Suppressor macrophage treated with lipopolysaccharide for 4 hours (primary cell): ENCODE data around the gene PATJ.

Experiments used
- DNase-seq: peaks from one replicate; pipeline ENCODE4 v3.0.0-alpha.2; 2020

The PATJ gene

DNA sequence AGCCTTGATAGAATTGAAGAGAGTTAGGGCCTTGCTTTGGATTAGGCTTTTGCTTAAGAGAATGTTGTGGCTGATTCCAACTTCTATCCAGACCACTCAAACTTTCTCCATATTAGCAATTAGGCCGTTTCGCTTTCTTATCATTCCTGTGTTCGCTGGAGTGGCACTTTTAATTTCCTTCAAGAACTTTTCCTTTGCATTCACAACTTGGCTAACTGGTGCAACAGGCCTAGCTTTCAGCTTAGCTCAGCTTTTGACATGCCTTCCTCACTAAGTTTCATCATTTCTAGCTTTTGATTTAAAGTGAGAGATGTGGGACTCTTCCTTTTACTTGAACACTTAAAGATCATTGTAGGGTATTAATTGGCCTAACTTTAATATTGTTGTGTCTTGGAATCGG lies 268.7 kb downstream of the PATJ start:
- no peak for DNase-seq

DNA sequence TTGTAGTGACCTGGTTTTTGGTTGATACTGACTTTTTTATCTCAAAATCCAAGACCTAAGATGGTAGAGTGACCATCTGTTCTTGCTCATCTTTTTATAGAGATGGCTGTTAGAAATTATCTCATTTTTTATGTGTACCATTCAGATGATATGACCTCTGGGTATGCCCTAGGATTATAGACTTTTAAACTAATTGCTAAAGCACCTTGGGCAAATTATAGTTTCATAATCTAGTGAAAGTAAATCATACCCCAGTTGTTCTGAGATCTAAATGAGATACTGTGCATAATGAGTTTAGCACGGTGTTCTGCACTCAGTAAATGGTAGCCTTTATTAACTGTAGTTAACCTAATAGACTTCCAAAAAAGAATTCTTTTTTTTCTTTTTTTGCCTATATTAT lies 269.8 kb downstream of the PATJ start:
- DNase-seq: no peak

DNA sequence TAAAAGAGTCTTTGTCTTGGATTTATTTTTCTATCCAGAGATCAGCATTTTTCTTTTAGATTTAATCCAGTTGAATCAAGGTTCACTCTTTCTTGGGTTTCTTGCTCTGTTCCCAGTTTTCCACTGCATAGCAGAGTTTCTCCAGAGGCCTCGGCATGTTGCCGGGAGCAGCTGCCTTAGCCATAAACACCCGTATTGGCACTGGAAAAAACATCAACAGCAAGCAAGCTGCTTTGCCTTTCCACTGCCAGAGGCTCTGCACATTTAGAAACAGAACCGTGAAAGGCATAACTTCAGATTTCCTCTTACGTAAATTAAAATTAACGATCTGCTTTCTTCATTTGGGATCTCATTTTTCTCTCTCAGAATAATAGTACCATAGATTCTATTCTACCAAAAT lies 270.6 kb downstream of the PATJ start:
- DNase-seq: no peak

DNA sequence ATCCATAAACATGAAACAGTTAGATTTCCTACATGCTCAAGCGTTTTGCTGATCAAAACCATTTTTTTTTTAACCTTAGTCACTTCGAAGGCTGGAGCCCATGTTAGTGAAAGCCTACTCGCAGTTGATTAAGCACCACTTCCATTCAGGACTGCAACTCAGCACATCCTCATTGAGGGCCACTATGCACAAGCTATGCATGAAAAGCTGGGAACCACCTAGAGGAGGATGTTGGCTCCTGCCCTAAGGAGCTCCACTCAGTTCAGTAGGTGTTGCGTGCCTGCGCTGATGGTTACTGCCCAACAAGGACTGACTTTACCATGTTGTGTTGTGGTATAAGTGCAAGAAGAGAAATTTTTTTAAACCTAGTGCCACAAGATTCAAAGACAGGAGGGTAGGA lies 271.0 kb downstream of the PATJ start:
- DNase-seq: no peak

DNA sequence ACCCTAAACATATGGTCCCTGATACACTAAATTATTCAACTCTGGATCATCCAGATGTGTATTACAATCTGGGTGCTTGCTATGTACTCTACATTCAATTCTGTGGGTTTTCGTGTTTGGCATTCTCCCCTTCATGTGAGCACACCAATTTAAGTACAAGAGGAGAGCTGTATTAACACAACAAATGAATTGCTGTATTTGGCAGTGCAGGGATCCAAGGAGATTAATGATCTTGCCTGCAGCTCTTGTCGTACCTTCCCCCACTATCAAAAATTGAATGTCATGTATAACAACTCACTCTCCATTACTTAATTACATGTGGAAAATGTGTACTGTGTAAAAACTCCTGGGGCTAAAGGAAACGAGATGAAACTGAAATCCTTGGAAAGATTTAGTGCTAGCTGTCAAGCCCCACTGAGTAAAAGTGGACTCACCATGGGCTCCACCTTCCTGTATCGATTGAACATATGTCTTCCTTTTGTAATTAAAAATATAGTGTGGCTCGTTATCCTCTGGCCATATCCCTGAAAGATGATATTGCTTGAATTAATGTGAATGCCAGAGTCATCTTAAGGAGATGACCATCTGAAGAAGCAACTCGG lies 280.2 kb downstream of the PATJ start:
- no peak for DNase-seq

DNA sequence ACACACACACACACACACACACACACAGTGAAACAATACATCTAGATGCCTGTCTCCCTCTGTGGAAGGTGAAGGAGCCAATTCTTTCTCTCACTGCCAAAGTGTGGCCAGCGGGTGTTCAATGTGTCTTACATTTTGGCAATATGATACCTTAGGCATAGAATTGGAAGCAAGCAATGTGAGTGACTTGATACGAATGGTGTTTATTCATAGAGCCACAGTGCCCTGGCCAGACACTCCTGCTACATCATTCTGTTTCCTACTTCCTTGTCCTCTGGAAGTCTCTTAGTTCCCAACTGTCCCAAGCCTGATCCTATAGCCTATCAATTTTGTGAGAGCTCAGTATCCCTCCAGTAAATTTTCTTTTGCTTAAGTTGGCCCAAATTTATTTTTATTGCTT lies 282.4 kb downstream of the PATJ start:
- DNase-seq: no peak

DNA sequence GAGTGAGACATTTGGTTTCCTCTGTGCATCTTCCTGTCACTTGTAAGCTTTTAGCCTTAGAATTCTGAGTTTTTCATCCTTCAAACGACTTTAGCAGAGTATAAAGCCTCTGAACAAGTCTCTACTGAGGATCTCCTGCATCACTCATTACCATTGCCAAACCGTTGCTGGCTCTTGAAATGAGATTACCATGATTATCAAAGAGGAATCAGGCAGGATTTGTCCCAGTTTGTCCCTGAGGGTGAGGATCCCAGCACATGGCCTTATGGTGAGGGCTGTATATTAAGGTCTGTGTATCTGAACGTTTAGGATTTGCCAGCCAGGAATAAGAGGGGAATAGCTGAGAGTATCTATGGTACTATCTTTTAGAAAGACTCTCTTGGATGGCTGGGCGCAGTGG lies 282.9 kb downstream of the PATJ start:
- no peak for DNase-seq

DNA sequence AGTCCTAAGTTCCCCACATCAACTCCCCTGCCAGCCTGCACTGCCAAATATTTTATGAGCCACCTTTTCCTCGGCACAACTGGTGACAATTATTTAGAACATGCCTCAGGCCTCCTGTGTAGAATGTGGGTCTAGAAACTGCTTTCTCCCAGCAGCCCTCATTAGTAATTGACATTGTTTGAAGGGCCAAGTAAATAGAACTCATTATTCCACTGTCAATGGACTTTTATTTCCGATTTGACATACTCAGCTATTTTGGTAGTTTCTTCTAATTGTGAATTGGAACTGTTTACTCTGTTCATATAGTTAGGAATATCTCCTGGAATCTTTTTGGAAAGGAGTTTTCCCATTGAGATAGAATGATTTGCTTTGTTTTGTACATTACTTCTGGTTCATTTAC lies 283.6 kb downstream of the PATJ start:
- no peak for DNase-seq

DNA sequence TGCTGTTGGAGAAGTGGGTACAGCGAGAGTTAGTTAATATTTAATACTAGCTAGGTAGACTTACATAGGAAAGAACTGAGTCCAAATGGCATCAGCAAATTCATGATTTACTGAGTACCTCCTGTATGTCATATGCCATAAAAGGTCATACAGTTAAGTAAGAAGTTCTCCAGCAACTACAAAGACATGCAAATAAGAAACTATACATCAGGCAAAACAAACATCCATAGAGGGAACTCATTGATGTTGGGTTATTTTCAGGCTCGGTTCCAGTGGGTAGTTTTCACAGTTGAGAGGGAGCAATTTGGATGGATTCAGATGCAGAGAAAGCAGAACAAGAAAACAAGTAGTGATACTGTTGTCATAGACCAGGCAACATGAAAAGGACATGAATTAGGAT lies 287.4 kb downstream of the PATJ start:
- no peak for DNase-seq

DNA sequence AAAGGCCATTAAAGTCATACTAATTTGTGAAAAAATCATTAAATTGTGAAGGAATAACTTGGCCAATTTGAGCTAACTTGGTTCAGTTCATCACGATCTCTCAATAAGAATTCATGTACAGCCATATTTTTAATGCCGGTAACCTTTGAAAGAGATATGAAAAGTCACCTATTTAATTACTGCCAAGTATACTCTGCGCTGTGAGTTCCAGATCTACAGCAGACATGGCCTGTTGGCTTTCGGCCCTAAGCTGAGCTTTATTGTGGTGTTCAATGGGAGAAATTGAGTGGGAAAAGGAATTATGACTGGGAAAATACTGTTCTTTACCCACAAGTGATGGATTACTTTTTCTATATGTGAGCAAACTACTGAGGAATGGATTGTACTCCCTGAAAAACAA lies 292.5 kb downstream of the PATJ start:
- DNase-seq: no peak

DNA sequence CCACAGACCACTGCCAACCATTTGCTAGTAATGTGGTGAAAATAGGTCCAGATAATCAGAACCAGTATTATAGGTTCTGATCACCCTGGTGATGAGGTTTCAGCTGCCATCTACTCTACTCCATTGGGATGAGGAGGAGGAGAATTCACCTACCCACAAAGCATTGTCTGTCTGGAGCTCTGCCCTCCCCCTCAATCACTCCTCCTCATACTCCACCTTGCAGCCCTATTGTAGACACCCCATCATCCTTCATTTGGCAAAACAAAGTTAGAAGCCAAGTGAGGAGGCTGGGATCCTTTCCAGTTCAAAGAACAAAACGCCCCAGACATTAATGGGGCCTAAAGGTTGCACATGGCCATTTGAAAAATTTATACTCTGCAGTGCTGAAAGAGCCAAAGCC lies 295.0 kb downstream of the PATJ start:
- no peak for DNase-seq

DNA sequence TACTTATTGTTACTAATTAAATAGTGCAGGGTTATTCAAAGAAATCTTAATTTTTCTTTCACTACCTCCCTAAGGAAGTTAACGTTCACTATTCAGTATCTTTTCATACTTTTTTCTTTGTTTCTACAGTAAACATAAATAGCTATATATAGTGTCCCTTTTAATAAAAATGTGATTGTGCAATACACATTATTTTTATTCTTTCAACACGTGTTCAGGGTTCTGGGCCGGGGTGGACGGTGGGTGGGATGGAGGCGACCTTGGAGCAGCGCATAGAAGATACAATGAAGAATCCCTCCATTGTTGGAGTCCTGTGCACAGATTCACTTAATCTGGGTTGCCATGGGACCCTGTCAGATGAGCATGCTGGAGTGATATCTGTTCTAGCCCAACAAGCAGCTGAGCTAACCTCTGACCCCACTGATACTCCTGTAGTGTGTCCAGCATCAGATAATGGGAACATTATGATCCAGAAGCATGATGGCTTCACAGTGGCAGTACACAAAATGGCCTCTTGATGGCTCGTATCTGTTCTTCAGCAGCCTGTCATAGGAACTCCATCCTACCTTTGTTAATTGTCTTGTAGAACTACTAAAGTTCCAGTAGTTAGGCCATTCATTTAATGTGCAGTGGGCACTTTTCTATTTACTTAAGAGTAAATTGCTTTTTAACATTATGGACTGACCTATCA lies 296.5 kb downstream of the PATJ start:
- DNase-seq: no peak

DNA sequence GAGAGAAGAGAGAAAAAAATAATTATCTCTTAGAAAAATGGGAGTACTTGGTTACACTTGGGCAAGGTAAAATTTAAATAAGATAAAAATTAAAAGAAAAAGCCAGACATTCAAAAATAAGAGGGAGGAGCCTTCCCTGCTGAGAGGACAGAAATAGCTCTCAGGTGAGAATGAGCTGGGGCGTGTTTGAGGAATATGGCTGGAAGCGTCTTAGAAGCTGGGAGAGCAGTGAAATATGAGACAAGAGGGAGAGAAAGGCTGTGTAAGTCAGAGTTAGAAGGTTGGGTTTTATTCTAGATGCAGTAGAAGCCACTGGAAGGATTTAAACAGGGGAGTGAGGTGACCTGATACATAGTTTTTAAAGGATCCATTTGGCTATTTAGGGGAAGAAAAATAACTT lies 298.2 kb downstream of the PATJ start:
- no peak for DNase-seq

DNA sequence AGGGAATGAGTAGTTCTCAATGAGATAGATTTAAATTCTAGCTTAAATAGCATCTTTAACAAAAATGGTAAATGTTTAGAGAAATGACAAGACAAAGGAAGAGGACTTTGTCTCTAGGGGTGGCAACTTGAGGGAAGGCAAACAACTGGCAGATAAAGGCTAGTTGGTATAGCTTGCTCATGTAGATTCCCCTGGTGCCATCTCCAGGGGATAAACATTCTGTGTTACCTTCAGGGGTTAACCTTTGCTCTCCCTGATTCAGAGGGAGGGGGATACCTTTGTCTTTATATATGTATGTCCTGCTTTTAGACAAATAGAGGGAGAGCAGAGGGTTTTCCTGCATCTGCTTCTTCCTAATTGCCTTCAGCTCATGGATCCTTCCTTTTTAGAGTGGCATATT lies 298.7 kb downstream of the PATJ start:
- DNase-seq: no peak

DNA sequence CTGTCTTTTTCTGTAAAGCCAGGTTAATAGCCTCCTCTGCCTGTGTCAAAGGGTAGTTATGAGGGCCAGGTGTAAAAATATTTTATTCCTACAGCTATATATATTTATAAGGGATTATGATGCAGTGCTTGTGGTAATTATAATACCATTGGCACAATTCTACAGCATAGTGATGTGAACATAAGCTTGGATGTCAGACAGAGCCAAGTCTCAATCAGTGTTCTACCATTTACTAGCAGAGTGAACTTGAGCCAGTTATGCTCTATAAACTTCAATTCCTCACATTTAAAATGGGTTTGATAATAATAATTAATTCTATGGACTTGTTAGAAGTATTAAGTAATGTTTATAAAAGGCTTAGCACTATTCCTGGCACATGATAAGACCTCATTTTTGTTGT lies 300.9 kb downstream of the PATJ start:
- no peak for DNase-seq

DNA sequence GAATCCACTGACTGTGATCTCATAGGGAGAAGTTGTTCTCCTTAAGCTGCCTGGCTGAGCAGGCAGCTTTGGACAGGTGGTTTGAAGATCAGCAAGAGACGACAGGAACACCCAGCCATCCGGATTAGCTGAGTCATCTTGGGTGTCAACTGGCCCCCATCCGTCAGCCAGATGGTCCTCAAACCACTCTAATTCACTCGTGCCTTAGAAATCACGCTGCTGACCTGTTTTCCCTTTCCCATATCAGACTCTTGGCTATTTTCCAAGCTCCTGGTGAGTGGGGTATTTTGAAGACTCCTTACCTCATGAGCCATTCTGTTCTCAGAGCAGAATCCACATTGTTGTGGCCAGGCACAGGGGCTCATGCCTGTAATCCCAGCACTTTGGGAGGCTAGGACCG lies 303.3 kb downstream of the PATJ start:
- no peak for DNase-seq

DNA sequence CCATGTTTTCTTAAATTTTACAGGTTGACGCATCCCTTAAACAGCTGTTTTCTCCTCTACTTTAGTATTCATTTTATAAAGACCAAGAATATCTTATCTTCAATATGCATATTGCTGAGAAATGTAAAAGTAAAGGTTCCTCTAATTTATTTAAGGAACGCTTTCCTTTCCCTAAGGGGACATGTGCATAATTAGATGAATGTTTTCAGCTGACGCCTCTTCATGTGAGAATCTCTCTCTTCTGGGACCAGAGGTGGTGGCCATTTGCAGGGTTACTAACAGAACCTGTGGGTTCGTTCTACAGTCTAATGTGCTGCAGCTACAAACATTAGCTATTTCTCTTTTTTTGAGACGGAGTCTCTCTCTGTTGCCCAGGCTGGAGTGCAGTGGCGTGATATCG lies 304.6 kb downstream of the PATJ start:
- no peak for DNase-seq

DNA sequence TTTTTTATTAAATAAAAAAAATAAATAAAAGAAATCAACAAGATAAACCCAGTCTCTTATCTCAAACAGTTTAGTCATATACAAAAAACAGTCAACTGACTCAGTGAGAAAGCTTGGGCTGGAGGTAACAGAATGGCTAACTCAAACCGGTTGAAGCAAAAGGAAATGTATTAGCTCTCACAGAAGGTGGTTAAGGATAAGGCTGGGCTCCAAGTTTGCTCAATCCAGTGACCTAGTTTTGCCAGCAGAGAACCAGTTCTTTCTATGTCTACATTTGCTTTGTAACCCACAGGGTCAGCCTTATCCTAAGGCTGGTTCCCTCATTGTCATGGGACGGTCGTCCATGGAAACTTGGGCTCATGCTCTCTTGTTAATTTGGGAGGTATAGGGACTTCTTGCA lies 307.9 kb downstream of the PATJ start:
- no peak for DNase-seq

DNA sequence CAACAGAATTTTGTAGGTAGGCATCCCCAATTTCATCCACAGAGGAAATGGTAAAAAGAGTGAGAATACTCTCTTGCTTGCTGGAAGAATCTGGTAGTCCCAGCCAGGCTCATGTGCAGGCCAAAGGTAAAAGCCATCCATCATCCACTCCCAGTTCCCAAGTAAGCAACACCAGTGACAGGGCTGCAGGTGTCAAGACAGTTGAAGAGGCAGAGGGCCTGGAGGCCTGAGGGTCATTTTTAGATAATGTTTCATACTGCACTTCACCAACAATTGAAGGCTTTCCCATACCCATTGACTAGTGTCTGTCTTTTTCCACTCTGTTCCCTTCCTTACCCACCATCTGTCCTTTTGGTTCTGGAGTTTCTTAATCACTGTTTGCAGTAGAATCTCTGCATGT lies 310.7 kb downstream of the PATJ start:
- DNase-seq: no peak

DNA sequence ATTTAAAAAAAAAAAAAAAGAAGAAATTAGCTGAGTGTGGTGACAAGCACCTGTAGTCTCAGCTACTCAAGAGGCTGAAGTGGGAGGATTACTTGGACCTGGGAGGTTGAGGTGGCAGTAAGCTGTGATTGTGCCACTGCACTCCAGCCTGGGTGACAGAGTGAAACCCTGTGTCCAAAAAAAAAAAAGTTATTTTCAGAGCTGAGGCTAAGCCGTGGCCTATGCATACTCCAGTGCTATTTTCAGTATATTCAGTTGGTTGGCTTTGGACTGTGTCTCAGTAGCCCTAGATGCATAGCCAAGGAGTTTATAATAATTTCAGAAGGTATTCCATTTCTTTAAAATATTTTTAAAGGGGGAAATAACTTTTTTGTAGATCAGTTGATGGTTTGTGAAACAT lies 311.9 kb downstream of the PATJ start:
- no peak for DNase-seq

DNA sequence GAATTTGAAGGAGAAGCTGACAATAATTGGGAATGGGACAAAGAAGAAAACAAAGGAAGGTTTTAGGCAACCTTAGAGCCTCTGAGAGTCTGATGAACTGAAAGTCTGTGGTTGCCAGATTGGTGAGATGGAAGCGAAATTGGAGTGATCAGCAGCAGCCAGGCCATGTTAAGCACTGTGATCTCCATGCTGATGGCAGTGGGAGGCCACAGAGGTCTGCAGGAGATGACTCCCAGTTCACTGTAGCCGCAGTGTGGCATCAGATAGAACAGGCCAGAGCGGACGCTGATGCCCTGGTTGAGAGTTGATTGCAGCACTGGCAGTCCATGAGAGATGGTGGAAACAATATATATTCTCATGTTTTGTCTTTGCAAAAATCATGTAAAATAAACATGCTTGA lies 314.9 kb downstream of the PATJ start:
- no peak for DNase-seq

DNA sequence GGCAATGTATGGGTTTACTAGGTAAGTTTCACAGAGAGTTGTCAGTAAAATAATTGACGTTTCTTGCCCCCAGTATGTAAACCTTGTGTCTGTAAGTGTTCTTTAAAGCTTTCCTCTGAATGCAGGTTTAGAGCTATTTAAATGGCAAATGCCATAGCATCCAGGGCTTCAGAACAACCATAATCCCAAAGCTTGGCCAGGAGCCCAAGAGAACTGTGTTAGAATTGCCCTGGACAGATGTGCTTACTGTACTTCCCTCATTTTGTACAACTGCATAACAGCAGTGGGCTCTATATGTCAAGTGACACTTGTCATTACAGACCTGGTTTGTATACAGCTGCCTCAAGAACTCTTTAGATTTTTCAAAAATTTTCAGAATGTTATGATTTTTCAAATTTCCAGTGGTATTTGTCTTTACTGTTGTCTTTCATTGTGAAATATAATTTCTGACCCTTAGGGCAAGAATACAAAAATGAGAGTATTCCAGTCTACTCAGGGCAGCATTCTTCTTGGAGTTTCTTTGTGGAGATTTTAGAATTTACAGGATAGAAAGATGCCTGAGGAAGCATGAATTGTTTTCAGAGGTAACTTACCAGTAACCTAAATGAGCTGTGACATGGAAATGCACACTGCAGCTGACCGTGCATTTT lies 315.5 kb downstream of the PATJ start:
- no peak for DNase-seq

DNA sequence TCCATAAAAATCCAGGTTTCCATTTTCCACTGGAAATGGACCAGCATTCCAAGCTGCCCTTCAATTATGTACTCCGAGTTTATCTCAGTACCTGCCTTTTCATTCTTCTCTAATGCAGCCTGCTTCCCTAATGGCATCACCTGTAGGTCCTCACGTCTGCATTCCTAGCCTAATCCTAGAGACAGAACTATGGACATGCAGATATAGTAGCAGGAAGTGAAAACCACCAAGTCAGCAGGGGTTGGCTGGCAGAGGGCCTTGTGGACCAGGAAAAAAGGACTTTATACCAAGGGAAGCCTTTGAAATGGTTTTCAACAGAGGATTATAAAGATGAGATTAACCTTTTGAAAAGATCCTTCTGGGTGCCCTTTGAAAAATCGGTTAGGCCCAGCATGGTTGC lies 316.7 kb downstream of the PATJ start:
- no peak for DNase-seq

DNA sequence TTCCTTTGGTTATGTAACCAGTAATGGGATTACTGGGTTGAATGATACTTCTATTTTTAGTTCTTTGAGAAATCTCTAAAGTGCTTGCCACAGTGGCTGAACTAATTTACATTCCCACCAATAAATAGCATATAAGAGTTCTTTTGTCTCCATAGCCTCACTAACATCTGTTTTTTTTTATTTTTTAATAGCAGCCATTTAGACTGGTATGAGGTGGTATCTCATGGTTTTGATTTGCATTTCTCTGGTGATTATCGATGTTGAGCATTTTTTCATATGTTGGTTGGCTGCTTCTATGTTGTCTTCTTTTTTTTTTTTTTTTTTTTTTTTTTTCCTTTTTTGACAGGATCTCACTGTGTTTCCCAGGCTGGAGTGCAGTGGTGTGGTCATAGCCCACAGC lies 319.8 kb downstream of the PATJ start:
- no peak for DNase-seq
